Hepatocyte (in vitro differentiated cells): ENCODE data around the gene PLEKHM3. TPM values are rescaled to one million over a fixed set of nuclear protein-coding genes. Genes with fewer than 3 reads are reported as not detected.

Source experiments
- DNase-seq: peaks from one replicate; pipeline ENCODE4 v3.0.0-alpha.2; 2016; ENCODE audit warnings: low spot score
- H2AFZ ChIP-seq: fragments of 200-600 bp; sonication (generic); 2 replicates; pipeline ENCODE4 v1.6.0; 2016; ENCODE audit warnings: antibody characterized with exemption, mild to moderate bottlenecking
- H3K27ac ChIP-seq: fragments of 200-600 bp; sonication (generic); 2 replicates; pipeline ENCODE4 v1.5.1; 2016; ENCODE audit warnings: mild to moderate bottlenecking
- H3K27me3 ChIP-seq: fragments of 200-600 bp; sonication (generic); 2 replicates; pipeline ENCODE4 v1.6.1; 2016
- H3K36me3 ChIP-seq: fragments of 200-600 bp; sonication (generic); replicated peaks from 2 replicates; pipeline ENCODE4 v1.5.1; 2016; ENCODE audit warnings: low read depth; ENCODE audit not compliant: insufficient read depth
- H3K4me1 ChIP-seq: fragments of 200-600 bp; sonication (generic); 2 replicates; pipeline ENCODE4 v1.5.1; 2016; ENCODE audit warnings: mild to moderate bottlenecking, moderate library complexity; ENCODE audit not compliant: insufficient read depth
- H3K4me2 ChIP-seq: fragments of 200-600 bp; sonication (generic); 2 replicates; pipeline ENCODE4 v1.6.0; 2016
- H3K4me3 ChIP-seq: fragments of 200-600 bp; sonication (generic); 2 replicates; pipeline ENCODE4 v1.5.1; 2016; ENCODE audit warnings: mild to moderate bottlenecking
- H3K79me2 ChIP-seq: fragments of 200-600 bp; sonication (generic); 2 replicates; pipeline ENCODE4 v1.6.0; 2017; ENCODE audit warnings: mild to moderate bottlenecking
- H3K9me2 ChIP-seq: fragments of 200-600 bp; sonication (generic); replicated peaks from 2 replicates; pipeline ENCODE4 v1.6.0; 2017; ENCODE audit warnings: mild to moderate bottlenecking; ENCODE audit not compliant: insufficient read depth
- H3K9me3 ChIP-seq: fragments of 200-600 bp; sonication (generic); 2 replicates; pipeline ENCODE4 v1.5.1; 2016; ENCODE audit warnings: low read depth, mild to moderate bottlenecking
- H4K20me1 ChIP-seq: fragments of 200-600 bp; sonication (generic); 2 replicates; pipeline ENCODE4 v1.6.0; 2016; ENCODE audit warnings: mild to moderate bottlenecking; ENCODE audit not compliant: insufficient read depth, poor library complexity, severe bottlenecking
- CTCF ChIP-seq: fragments of 200-600 bp; sonication (generic); IDR thresholded peaks from 2 replicates; pipeline ENCODE4 v1.5.1; 2016; ENCODE audit warnings: antibody characterized with exemption, mild to moderate bottlenecking; ENCODE audit not compliant: poor library complexity
- EZH2 ChIP-seq: fragments of 200-600 bp; sonication (generic); IDR thresholded peaks from 2 replicates; pipeline ENCODE4 v1.6.1; 2016; ENCODE audit warnings: antibody characterized with exemption, mild to moderate bottlenecking, borderline replicate concordance
- EZH2phosphoT487 ChIP-seq: fragments of 200-600 bp; sonication (generic); IDR thresholded peaks from one replicate; pipeline ENCODE4 v1.6.1; 2018; ENCODE audit warnings: antibody characterized with exemption, mild to moderate bottlenecking, low read depth, moderate library complexity; ENCODE audit not compliant: unreplicated experiment, severe bottlenecking
- WGBS: methylation state at CpG from one replicate; pipeline ENCODE4 v1.1.6; 2016; ENCODE audit warnings: low lambda C conversion rate; ENCODE audit errors: missing lambda C conversion rate; 5-methylcytosine and 5-hydroxymethylcytosine counted together
- polyA plus RNA-seq: library from polyadenylated mRNA; unstranded; fragments of >200 nt; fragmentation: Nextera tagmentation; extraction: Ambion mirVana; gene quantifications from 2 replicates; pipeline ENCODE4 v1.2.1, GENCODE V29; 2016
- total RNA-seq: library from RNA; depleted of rRNA; stranded (reverse); fragments of >200 nt; gene quantifications from 2 replicates; pipeline ENCODE4 v1.2.3, GENCODE V29; 2014

Gene PLEKHM3
- total and polyA plus RNA-seq, 2 experiments from 2014 or later: 4.2 to 11.1 TPM

GRCh38 chr2:207813942-207814341 is 211.4 kb downstream of the PLEKHM3 start:
- Histone ChIP-seq H3K4me2 (no peak overlapping the region), H3K4me1 (peaks cover 16% of the 10 kb centered on the region), H3K27ac (no peak overlapping the region), H3K27me3 (no peaks in the 10 kb centered on the region), H3K4me3 (no peak overlapping the region), H3K9me2 (no peaks in the 10 kb centered on the region), H2AFZ (no peak overlapping the region), H4K20me1 (no peaks in the 10 kb centered on the region), H3K36me3 (no peaks in the 10 kb centered on the region), H3K9me3 (no peaks in the 10 kb centered on the region), H3K79me2 (no peaks in the 10 kb centered on the region)
- DNase-seq: no peak
- TF ChIP-seq CTCF (no peak), EZH2 (no peak), EZH2phosphoT487 (no peak)
- 88% methylated on average over 6 of the region's 6 CpGs for WGBS

- Histone ChIP-seq H3K4me2 (no peak overlapping the region), H3K4me1 (peaks cover 13% of the 10 kb centered on the region), H3K27me3 (no peaks in the 10 kb centered on the region), H3K27ac (no peak overlapping the region), H3K9me3 (no peaks in the 10 kb centered on the region), H2AFZ (no peak overlapping the region), H3K9me2 (no peaks in the 10 kb centered on the region), H3K4me3 (no peak overlapping the region), H3K36me3 (no peaks in the 10 kb centered on the region), H3K79me2 (no peaks in the 10 kb centered on the region), H4K20me1 (no peaks in the 10 kb centered on the region)
- no peak for DNase-seq
- 74% methylated on average over 14 of the region's 15 CpGs for WGBS
- TF ChIP-seq EZH2: no peak
- no peak for TF ChIP-seq CTCF
- TF ChIP-seq EZH2phosphoT487: no peak
These were observed 212.0 kb downstream of the PLEKHM3 start for GRCh38 chr2:207813221-207813916.

- H3K9me3 ChIP-seq: no peaks in the 10 kb centered on the region
- no peaks in the 10 kb centered on the region for H3K27me3 ChIP-seq
- peak overlapping the region; percentile 57 for H3K27ac ChIP-seq
- H2AFZ ChIP-seq: no peak overlapping the region
- peak overlapping the region; percentile 9 for H3K4me2 ChIP-seq
- no peaks in the 10 kb centered on the region for H3K36me3 ChIP-seq
- 60% methylated on average over 3 of the region's 3 CpGs for WGBS
- no peak overlapping the region for H3K4me3 ChIP-seq
- DNase-seq: no peak
- no peak for TF ChIP-seq EZH2
- TF ChIP-seq CTCF: no peak
- no peak for TF ChIP-seq EZH2phosphoT487
- H3K4me1 ChIP-seq: peaks cover 13% of the 10 kb centered on the region
- H3K79me2 ChIP-seq: no peaks in the 10 kb centered on the region
- no peaks in the 10 kb centered on the region for H3K9me2 ChIP-seq
- H4K20me1 ChIP-seq: no peaks in the 10 kb centered on the region
These were observed 212.6 kb downstream of the PLEKHM3 start for GRCh38 chr2:207812726-207813080.
